ENCODE measurements around the gene ERFE.

Gene ERFE

DNA sequence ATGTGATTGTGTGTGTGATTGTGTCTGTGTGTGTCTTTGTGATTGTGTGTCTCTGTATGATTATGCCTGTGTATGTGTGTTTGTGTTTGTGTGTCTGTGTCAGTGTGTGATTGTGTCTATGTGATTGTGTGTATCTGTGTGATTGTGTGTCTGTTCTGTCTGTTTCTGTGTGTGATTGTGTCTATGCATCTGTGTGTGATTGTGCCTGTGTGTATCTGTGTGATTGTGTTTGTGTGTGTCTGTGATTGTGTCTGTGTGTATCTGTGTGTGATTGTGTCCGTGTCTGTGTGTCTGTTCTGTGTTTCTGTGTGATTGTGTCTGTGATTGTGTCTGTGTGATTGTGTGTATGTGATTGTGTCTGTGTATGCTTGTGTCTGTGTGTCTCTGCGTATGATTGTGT lies 32.4 kb upstream of the ERFE start:
- no peak for DNase-seq (ENCODE audit: low read depth, low spot score)

- no peak for DNase-seq (ENCODE audit: low read depth, low spot score)
Observed at GRCh38 chr2:238126775-238127164, 32.0 kb upstream of the ERFE start.

GRCh38 chr2:238127165-238128060 lies 31.4 kb upstream of the ERFE start:
- DNase-seq (ENCODE audit: low read depth, low spot score), result no peak

DNA sequence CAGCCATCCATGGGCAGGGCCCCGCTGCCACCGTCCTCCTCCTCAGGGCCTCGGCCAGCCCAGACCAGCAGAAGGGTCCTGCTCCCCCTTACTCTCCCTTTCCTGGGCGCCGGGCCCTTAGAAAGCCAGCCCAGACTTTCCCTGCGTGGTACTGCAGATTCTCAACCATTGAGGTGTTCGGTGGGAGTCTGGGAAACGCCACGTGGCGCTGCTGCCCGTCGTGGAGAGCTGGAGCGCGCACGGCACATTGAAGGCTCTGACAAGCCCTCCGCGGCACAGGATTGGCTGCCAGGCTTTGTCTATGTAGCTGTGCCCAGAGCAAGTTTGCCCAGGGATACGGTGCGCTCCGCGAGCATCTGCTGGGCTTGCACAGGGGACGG lies 30.7 kb upstream of the ERFE start:
- DNase-seq (ENCODE audit: low read depth, low spot score), result no peak

GRCh38 chr2:238128534-238129001 lies 30.2 kb upstream of the ERFE start:
- no peak for DNase-seq (ENCODE audit: low read depth, low spot score)

- no peak for DNase-seq (ENCODE audit: low read depth, low spot score)
Observed at GRCh38 chr2:238129166-238130010, 29.4 kb upstream of the ERFE start.

DNA sequence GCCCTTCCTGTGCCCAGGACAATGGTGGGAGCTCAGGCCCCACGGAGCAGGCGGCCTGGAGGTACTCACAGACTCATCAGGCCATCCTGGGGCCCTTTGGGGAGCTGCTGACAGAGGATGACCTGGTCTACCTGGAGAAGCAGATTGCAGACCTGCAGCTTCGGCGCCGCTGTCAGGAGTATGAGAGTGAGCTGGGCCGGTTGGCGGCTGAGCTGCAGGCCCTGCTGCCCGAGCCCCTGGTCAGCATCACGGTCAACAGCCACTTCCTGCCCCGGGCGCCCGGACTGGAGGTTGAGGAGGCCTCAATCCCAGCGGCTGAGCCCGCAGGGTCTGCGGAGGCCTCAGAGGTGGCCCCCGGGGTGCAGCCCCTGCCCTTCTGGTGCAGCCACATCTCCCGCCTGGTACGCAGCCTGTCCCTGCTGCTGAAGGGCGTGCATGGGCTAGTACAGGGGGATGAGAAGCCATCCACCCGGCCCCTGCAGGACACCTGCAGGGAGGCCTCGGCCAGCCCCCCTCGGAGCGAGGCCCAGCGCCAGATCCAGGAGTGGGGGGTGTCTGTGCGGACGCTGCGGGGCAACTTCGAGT lies 28.6 kb upstream of the ERFE start:
- DNase-seq (ENCODE audit: low read depth, low spot score), result no peak

GRCh38 chr2:238130696-238131628 lies 27.8 kb upstream of the ERFE start:
- no peak for DNase-seq (ENCODE audit: low read depth, low spot score)

DNA sequence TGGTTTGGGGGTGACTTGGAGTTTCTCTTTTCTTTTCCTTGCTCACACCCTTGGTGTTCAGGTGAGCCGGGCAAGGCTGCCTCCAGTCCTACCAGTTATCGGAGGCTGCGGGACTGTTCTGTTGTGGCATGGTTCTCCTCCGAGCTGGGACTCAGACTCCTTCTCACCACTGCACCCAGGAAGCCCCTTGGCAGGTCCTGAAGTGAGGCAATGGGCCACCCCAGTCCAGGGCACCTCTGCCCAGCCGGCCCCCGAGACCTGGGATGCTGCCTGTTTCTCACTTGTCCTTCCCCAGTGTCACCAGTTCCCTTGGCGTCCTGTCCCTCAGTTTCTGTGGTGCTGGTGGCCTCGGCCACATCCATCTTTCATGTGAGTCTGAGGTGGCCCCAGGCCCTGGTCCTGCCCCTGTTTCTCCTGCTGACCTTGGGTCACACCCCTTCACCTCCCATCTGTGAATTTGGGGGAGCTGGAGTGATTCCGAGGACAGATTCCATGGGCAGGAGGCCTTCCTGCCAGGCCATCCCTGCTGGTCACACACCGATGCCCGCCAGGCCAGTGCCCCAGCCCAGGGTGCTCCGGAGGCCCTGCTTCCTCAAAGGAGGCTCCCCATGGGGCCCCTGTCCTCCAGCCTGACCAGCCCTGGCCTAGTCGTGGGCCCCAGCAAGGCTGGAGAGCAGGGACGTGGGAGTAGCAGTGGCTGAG lies 26.9 kb upstream of the ERFE start:
- DNase-seq (ENCODE audit: low read depth, low spot score), result no peak

DNA sequence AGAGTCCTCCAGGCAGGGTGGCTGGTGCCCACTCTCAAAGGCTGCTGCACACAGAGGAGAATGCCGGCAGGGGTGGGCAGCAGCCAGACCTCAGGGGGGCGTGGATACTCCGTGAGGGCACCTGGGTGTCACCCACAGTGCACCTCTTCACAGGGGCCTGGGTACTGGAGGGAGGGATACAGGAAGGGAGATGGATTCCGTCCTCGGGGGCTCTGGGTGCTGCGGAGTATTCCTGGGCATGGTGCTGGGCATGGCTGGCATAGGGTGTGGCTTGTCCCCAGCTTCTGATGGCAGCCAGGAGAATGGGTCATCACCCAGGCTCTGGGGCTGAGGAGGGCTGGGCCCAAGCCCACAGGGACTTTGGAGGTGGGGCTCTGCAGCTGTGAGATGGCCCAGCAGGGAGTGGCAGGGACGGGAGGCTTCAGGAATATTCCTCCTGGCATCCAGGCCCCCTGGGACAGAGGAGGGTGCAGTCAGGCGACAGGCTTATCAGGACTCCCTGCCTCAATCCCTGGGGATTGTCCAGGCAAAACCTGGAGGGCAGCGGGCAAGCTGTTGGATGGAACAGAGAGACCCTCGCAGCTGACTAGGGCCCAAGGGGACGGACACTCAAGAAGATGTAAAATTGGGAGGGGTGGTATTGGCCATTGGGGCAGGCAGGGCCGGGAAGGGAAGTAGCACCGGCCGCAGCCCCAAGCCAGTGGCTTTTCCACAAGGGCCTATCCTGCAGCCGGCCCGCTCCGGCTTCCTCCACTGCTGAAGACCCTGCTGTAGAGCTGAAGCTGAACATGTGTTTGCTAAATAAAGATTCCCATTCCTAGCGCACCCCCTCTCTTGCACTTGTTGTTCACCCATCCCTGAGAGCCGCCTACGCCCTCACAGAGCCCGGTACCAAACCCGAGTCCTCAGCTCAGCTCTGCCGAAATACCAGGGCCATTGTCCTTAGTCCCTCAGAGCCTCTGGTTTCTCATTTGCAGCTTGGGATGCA lies 26.0 kb upstream of the ERFE start:
- DNase-seq (ENCODE audit: low read depth, low spot score), result no peak

- DNase-seq (ENCODE audit: low read depth, low spot score), result no peak
Observed at GRCh38 chr2:238133499-238134392, 25.0 kb upstream of the ERFE start.

DNA sequence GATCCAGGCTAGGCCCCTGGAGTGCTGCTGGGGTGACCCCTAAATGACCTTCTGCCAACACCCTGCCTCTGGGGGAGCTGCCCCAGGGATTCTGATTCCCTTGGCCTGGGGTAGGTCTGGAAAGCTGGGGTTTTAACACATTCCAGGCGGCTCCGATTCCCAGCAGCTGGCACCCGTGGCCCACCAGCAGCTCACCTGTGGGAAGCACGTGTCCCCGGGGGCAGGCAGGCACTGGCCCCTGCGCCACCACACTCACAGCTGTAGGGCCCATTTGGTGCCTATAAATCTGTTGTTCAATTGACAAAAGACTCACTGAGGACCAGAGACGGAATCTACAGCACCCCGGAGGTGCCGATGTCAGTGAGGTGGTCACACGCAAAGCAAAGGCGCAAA lies 24.4 kb upstream of the ERFE start:
- DNase-seq (ENCODE audit: low read depth, low spot score), result no peak

- DNase-seq (ENCODE audit: low read depth, low spot score), result no peak
Observed at GRCh38 chr2:238135601-238136150, 23.1 kb upstream of the ERFE start.

DNA sequence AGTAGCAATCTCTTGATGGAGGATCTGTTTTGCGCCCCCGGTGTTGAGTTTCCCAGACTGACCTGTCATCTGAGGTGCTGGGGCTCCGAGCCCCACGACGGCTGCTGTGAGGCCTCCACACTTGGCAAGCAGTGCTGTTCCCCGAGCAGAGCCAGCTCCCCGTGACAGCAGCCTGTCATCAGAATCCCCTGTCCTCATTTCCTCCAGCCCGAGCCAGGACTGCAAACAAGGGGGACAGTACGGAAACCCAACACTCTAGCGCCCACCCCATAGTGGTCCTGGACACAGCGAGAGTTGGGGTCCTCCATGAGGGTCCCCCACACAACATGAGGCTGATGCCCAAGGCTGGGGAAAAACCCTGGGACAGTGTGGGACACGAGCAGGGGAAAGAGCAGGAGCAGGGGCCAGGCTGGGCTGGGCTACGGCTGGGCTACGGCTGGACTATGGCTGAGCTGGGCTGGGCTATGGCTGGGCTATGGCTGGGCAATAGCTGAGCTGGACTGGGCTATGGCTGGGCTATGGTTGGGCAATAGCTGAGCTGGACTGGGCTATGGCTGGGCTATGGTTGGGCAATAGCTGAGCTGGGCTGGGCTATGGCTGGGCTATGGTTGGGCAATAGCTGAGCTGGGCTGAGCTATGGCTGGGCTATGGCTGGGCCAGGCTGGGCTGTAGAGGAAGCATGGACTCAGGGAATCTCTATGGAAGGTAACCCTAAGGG lies 21.8 kb upstream of the ERFE start:
- DNase-seq (ENCODE audit: low read depth, low spot score), result no peak

- no peak for DNase-seq (ENCODE audit: low read depth, low spot score)
Observed at GRCh38 chr2:238137885-238138284, 20.9 kb upstream of the ERFE start.

DNA sequence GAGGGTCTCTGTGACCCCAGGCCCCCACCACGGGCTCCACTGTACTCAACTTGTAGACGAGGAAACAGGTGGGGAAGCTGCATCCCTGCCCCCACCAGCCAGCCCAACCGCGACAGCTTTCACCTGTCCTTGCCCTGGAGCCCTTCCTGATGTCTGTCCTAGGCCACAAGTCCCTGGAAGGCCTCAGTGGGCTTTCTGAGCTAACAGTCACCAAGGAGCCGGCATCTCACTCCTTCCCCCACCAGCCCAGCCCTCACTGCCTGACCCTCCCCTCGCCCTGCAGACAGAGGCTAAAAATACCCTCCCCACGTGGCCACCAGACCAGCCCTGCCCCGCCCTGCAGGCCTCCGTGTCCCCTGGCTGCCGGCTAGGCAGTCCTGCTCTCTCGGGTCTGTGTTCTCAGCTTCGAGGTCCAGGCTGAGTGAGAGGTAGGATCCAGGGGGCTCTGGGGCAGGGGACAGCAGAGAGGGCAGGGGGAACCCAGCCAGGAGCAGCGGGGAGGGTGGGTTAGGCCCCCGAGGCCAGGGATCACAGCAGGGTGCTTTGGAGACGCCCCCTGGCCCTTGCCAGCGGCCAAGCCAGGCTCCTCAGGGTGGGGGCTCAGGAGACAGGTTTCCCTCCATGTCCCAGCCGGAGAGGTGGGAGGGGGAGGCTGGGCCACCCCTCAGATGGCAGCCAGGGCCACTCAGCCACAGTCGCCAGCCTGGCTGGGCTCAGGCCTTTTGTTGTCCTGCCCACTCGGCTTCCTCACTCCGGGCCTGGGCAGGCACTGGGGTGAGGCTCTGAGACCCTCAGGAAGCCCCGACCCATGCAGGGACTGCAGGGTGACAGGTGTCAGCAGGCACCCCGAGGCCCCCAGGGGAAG lies 20.2 kb upstream of the ERFE start, which contains the start of gene KLHL30:
KLHL30 (plus strand) TSS at position 338 of the 865 bp plus-strand sequence. CDS start 2,087 bp downstream, outside the sequence.
- no peak for DNase-seq (ENCODE audit: low read depth, low spot score)
